HG02642 (cell line): ENCODE measurements around the gene IER5L.
"Not testable (repeated sequence)": the region's sequence is repeated elsewhere in the genome, so short reads cannot be mapped to it uniquely, and the experiment has no call there.

Experiments
- ATAC-seq: cut with Tn5 transposase; IDR thresholded peaks from one replicate; pipeline ENCODE4 v1.9.1; 2021; ENCODE audit warnings: mild to moderate bottlenecking; ENCODE audit not compliant: unreplicated experiment, poor library complexity

The IER5L gene

DNA sequence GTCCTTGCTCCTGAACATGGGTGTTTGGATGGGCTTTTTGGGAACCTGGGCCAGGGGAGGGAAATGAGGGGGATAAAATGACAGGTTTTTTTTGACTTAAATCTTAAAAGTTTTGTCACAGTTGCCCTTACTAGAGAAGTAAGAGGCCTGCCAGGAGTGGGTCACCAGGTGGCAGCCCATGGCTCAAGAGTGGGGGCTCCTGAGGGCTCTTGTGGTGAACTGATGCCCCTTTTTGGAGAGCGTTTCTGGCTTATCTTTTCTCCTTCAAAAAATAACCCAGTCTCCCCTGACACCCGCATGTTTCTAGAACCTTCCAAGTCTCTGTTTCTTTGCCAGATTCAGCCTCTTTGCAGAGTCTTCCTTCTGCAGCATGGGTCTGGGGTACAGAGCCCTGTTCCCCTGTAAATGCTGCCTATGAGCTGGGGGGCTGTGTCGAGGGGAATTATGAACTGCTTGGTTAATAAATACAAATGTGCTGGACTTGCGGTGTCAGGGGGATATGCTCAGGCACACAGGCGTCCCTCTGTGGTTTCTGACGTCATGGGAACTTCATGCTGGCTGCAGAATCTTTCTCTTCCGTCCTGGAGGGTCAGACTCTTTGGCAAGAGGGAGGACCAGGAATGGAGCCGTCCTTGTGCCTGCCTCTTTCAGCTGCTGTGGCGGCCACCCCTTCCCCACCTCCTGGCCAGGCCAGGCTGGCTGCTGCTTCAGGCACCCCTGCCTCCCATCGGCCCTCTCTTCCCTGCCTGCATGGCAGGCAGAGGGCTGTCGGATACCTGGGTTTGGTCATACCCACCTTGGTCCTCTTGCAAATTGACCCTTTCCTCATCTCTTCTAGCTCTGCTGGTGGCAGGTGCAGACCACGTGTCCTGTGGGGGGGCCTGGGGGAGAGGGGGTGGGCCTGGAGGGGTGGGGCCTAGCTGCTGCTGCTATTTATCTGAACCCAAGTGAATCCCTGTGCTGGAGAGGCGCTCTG is 36.7 kb downstream of the IER5L start:
- ATAC-seq, result peak; percentile 39

DNA sequence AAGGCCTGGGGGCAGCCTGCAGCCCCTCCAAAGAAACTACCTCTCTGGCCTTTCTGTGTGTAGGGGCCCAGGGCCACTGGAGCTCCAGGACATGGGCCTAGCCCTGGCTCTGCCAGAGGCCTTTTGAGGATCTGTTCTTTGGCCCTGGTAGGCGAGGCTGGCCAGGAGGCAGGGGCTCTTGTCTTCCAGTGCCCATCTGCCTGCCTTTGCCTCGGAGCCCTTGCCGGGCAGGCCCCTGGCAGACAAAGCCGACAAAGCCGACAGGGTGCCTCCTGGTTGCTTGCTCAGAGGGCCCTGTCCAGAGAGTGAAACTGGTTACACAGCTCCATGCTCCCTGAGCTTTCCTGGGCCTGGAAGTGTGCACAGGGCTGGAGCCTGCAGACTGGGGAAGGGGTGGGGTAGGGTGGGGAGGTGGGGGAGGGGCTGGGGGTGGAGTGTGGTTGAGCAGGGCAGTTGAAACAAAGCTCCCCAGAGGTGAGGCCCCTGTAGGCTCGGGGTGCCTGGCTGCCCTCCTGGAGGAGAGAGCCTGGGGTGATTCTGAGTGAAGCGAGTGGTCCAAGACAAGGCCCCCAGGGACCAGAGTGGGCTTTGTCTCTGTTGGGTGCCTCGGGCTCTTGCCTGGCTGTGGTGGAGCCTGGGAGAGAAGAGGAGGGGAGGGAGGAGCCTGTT is 37.5 kb downstream of the IER5L start:
- peak; percentile 17 for ATAC-seq

DNA sequence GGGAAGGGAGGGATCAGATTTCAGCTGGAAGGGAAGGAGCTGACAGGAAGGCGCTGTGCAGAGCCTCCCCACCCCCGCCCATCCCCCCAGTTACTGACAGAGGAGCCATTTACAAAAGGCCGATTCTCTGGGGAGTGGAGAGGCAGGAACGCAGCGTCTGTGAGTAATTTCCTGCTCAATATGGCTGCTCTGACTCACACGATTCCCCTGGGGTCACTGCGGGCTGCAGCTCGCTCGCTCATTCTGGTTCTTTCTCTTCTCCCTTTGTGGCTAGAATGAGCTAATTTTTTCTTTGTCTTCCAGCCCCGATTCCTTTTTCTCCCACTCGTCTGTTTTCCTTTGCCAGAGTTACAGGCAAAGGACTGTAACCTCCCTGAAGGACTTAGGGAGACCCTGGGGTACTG is 38.1 kb downstream of the IER5L start:
- peak; percentile 58 for ATAC-seq

DNA sequence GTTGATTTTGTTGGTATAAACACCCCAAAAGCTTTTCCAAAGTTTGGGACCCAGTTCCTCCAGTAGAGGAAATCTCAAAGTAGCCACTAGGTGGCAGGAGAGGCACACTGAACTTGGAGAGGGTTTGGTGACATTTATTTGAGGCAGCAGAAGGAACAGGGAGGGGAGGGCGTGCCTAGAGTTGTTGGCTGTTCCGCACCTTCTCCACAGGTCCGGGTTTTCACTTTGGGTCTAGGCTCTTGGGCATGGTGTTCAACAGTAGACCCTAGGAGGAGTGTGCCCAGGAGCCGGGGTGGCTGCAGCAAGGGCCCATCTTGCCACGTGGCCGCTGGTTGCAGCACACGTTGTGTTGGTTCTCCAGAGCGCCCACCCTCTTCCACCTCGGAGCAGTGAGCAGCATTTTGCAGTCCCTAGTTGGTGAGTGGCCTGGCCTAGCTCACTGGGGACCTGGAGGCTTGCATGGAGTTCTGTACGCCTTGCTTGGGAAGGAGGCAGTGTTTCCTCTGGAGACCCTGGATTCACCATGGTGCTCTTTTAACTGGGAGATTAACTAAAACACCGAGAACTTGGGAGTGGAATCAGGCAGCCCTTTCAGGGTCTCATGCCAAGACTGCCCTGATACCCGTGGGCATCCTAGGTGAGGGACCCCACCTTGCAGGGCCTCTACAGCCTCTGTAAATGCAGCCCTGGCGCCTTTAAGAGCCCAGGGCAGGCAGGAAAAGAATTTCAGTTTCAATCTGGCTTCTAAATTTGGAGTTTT is 38.6 kb downstream of the IER5L start:
- peak; percentile 29 for ATAC-seq

DNA sequence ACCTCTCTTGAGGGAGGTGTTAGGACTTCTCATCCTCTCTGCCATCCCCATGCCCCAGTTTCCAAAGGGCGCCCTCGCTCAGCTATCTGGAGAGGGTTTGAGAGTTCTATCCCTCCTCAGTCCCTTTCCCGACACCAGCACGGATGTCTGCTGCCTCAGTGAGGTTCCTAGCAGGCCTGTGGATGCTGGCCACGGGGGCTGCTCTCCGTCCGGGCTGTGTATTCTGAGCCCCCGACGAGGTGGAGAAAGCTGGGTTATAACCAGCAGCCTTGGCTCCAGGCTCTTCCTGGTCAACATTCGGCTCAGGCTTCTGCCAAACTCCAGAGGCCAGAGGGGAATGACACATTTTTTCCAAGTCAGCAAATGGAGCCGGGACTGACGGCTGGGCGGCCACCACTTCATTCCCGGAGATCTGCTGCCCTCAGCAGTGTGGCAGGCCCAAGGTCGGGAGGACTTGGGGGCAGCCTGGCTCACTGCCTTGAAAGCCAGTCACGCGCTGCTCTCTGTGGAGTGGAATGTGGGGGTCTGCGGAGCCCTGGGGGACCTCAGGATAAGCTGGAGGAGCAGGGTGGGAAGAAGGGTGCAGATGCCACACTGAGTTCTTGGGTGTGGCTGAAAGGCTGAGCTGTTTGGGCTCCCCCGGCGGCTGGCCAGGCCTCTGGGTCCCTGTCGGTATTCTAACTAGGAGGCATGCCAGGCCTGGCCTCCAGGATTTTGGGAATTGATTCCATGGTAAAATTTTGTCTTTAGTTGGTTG is 39.4 kb downstream of the IER5L start:
- no peak for ATAC-seq

DNA sequence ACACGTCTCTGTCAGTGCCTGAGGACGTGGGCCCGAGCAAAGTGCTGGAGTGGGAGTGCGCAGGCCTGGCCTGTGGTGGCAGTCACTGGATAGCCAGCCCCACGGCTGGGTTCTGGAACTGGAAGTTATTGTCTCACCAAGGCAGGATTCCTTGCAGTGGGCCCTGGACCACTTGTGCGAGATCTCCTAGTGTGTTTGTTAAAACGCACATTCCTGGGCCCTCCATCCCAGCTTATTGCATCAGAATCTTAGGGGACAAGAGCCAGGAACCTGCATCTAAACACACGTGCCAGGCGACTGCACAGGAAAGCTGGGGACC is 40.0 kb downstream of the IER5L start:
- ATAC-seq, result no peak

DNA sequence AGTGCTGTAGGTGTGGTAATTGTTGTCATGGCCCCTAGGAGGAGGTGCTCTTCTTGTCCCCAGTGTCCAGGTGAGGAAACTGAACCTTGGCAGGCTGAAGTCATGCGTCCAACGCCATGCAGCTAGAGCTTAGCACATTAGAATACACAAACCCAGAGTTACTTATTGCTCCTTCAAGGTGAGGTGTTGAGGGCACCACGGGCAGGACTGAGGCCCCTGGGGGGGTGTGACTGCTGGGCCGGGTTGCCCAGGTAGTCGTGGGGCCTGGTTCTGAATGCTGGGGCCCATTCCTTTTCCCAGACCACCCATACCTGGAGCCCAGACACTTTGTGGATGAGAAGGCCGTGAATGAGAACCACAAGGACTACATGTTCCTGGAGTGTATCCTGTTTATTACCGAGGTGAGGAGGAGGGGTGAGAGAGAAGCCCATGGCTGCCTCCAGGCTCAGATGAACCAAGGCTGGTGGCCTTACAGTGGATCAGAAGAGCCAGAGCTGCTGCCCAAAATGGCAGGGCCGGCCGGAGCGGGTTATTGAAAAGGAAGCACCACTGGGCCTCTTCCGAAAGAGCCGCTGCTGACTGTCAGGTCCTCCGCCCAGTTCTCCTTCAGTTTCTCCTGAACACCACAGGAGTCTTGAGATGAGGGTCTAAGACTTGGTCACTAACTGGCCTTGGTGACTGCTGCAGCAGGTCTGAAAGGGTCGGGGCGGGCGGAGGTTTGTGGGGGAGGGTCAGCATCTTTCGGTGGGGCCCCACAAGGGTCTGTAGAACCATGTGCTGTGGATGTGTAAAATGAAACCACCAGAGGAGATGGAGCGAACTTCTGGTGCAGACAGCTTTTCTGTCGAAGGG is 40.5 kb downstream of the IER5L start:
- no peak for ATAC-seq

DNA sequence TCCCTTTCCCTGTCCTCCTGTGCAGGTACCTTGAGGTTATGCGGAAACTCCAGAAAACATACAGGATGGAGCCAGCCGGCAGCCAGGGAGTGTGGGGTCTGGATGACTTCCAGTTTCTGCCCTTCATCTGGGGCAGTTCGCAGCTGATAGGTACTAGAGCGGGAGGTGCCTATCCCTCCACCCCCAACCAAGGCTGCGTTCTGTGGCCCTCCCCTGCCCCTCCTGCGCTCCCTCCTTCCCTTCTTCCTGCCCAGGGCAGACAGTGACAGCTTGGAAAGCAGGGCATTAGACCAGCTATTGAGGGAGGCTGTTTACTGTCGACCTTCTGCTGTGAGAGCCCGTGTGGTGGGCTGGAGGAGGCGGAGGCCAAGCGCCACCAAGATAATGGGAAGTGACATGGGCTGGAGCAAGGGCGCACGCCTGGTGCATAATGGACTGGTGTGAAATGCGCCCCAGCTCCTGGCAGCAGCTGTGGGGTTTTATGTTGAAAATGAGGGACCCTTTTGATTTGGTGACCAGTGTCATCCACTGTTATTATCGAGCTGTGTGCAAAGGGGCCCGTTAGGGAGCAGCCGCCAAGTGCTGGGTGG is 41.5 kb downstream of the IER5L start:
- no peak for ATAC-seq

DNA sequence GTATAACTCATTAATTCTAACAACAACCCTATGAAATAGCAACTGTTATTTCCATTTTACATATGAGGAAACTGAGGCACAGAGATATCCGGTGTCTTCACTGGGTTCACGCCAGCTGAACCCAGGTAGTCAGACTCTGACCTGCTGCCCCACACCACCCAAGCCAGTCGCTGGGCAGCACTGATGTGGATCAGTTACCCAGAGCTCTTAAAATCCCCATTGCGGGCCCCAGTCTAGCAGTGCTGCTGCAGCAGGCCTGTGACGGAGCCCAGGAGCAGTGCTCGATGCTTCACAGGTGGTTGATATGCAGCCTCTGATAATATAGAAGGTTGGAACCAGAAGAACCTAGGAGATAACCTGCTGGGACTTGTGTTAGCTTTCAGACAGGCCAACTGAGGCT is 42.6 kb downstream of the IER5L start:
- ATAC-seq, result no peak

DNA sequence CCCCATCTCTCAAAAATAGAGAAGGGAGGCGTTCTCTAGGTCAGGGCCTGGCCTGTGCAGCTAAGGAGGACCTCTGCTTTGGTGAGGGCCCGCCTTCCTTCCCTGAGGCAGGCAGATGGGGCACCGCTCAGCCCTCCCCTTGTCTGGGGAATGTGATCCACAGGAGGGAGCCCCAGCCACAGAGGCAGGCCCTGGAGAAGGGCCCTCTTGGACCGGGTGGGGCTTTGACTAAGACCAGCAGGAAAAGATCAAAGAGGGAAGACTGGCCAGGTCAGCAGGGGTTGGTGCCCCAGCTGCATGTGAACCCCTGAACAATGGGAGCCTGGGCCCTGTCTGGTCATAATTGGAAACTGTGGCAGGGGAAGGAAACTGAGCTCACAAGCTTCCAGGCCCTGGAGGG is 45.0 kb downstream of the IER5L start:
- no peak for ATAC-seq

DNA sequence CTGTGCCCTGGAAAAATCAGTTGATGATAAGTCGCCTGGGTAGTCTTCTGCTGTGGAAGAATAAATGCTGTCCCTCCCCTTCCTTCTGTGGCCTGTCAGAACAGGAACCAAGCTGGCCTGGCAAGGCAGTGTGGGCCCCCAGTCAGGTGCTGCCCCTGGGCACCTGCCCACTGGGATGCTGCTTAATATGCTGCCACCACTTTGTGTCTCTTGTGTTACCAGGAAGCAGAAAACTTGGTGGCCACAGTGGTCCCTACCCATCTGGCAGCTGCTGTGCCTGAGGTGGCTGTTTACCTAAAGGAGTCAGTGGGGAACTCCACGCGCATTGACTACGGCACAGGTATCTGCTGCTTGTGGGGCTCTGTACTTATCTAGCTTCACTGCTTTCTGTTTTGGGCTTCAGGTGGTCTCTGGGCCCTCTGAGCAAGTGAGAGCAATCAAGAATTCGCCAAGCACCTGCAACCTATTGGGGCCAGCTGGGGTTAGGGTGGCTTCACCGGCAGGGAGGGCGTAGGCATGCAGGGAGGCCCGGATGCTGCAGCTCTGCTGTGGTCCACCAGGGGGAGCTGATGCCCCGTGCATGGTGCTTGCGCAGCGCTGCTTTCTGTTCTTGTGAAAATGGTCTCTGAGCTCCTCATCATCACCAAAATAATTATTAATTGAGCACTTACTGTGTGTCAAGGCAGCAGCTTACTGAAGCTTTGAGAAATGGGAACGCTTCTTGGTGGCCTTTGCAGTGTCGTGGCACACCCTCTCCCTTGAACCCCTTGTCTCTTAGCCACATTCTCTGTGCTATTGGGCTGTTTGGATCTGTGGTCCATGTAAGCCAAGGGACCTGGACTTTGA is 46.5 kb downstream of the IER5L start:
- ATAC-seq, result peak; percentile 68

DNA sequence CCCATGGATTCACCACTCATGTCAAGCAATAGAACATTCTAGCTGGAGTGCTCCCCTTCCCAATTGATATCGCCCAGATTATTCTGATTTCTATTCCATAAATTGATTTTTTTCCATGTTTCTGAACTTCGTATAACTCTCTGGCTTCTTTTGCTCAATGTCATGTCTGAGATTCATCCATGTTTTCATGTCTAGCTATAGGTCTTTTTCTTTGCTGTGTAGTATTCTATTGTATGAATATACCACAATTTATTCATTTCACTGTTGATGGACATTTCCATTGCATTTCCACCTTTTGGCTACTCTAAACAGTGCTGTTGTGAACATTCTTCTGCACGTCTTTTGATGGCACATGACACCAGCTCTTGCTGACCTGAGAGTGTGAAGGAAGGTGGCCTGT is 47.3 kb downstream of the IER5L start:
- no peak for ATAC-seq

DNA sequence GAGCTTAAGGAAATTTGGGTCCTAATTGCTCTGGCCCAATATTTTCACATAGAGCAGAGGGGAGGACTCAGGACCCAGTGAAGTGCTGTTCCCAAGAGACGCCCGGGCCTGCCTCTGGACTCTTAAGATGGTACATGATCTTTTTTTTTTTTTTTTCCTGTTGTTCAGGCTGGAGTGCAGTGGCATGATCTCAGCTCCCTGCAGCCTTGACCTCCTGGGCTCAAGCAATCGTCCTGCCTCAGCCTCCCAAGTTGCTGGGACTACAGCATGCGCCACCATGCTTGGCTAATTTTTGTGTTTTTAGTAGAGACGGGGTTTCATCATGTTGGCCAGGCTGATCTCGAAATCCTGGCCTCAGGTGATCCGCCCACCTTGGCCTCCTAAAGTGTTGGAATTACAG is 47.8 kb downstream of the IER5L start:
- not testable (repeated sequence) for ATAC-seq

DNA sequence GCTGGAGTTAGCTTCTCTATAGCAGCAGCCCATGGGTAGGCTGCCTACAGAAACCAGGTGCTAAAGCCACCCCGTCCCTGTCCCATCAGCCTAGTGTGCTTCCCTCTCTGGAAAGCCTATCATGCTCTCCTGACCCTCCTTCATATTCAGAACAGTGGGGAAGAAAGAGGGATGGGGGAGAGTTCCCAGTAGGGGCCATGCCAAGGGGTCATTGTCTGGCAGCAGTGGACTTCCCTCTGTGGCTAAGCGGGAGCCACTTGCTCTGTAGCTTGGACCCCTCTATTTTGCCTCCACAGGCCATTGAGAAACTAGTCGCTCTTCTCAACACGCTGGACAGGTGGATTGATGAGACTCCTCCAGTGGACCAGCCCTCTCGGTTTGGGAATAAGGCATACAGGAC is 49.4 kb downstream of the IER5L start:
- ATAC-seq, result no peak

DNA sequence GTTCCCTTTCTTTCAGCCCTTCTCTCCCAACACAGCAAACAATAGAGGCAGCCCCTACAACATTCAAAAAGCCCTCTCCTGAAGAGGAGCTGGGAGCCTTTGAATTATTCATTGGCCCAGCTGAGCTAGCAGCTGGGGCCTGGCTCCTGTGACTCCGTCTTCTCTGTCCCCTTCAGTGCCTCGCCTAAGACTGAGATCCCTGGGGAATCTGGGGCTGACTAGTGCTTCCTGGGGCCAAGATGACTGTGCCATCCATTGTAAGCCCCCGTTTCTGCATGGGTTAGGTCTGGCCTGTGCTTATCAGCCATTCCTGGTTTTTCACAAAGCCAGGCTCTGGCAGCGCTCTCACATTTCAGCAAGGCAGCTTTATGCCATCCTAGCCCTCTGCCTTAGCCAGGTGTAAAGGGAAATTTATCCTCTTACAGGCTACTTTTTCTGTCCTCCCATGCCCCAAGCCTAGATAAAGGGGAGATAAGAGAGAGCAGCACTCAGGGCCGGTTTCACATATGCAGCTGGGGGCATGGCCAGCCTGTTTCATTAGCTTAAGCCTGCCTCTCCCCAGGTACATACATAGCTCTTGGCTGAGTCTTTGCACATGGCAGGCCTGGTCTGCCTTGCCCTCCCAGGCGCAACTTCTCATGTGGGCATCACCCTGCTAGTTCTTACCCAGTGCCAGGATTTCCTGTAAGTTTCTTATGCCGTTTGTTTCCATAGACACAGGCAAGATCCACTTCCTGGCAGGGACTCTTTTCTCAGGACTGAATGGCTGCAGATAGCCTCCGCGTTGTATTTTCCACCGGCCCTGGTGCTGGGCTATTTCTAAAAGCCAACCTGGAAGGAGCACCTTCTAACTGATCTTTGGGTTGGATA is 51.1 kb downstream of the IER5L start:
- no peak for ATAC-seq
